Transverse colon (tissue), 4 donors: ENCODE data around the gene GLUD1.

Experiments
- CTCF ChIP-seq, 5 experiments: fragments of 200-600 bp in 3 of 5; fragments of 450-650 bp in 2 of 5; sonication (generic) in 3 of 5; IDR thresholded peaks; 1 replicate in 2 of 5; 2 replicates in 3 of 5; pipeline ENCODE4 v1.5.1; 2016 to 2017; ENCODE audit warnings: antibody characterized with exemption in 5 of 5, inconsistent platforms in 3 of 5, mild to moderate bottlenecking in 2 of 5, moderate library complexity in 1 of 5
- EP300 ChIP-seq: sonication (generic); formaldehyde crosslinking; IDR thresholded peaks from one replicate; pipeline ENCODE4 v1.6.1; 2017; ENCODE audit warnings: antibody characterized with exemption, low read depth
- POLR2A ChIP-seq: fragments of 450-650 bp; IDR thresholded peaks from one replicate; pipeline ENCODE4 v1.6.1; 2016; ENCODE audit warnings: antibody characterized with exemption, mild to moderate bottlenecking, moderate library complexity
- POLR2AphosphoS5 ChIP-seq, 3 donors: sonication (generic); formaldehyde crosslinking; IDR thresholded peaks; one replicate each; pipeline ENCODE4 v1.6.1; 2016; ENCODE audit warnings: antibody characterized with exemption in 3 of 3

DNA sequence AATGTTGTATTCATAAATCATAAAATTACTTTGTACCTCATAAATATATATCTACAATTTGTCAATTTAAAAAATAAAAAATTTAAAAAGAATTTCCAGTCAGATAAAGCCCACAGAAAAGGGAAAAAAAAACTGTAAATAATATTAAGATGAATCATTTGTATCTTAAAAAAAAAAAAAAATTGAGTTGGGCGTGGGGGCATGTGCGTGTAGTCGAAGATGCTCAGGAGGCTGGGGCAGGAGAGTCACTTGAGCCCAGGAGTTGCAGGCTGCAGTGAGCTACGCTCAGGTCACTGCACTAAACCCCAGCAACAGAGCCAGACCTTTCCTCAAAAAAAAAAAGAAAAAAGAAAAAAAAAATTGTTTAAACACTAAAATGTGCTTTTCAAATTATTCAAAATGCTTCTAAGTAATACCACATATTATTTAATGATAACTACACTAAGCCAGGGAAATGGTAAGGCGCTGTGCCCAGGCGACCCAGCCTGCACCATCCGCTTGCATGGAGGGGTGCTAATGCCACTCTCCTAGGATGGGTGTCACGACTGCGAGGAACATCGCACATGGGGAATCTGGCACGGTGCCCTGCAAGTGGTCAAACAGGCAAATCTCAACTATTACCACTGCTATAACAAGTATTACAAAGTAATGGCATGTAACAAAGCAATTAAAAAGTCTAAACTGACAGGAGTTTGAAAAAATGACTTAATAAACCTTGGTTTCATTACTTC lies 15.4 kb downstream of the GLUD1 start:
- TF ChIP-seq CTCF (IDR thresholded peaks at IDR 0.05) (no peak), EP300 (no peak), POLR2AphosphoS5 (IDR thresholded peaks at IDR 0.05) (no peak), POLR2A (no peak)
